GM19240 (cell line): Measurements from ENCODE around the gene CCDC78.

Experiments used
- DNase-seq: peaks from one replicate; pipeline ENCODE4 v3.0.0; 2011; ENCODE audit warnings: low spot score; ENCODE audit not compliant: insufficient read length

The CCDC78 gene

GRCh38 chr16:711548-712320 lies 14.5 kb downstream of the CCDC78 start:
- DNase-seq = peak; percentile 99

- DNase-seq = no peak
These were observed 15.2 kb downstream of the CCDC78 start for GRCh38 chr16:711084-711483.

DNA sequence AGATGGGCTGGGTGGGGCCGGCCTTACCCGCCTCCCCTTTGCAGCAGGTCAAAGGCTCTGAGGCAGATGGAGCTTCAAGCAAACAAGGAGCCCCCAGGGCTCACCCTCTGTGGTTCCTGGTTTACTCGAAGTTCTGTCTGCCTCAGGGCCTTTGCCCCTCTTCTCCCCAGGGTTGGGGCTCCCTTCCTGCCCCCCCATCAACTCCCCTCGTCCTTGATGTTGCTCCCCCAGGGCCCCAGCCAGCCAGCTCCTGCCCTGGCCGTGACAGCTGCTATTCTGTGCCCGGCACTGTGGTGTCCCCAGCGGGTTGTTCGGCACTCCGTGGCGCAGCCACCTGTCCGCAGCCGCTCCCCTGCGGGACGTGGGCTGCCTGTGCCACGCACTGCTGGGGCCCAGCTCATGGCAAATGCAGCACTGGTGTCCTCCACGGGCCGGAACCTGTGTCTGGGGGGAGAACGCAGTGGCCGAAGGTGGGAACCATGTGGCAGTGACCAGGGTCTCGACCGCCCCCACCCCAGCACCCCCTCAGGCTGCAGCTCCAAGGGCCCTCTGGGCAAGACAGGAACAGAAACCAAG lies 15.7 kb downstream of the CCDC78 start:
- no peak for DNase-seq

DNA sequence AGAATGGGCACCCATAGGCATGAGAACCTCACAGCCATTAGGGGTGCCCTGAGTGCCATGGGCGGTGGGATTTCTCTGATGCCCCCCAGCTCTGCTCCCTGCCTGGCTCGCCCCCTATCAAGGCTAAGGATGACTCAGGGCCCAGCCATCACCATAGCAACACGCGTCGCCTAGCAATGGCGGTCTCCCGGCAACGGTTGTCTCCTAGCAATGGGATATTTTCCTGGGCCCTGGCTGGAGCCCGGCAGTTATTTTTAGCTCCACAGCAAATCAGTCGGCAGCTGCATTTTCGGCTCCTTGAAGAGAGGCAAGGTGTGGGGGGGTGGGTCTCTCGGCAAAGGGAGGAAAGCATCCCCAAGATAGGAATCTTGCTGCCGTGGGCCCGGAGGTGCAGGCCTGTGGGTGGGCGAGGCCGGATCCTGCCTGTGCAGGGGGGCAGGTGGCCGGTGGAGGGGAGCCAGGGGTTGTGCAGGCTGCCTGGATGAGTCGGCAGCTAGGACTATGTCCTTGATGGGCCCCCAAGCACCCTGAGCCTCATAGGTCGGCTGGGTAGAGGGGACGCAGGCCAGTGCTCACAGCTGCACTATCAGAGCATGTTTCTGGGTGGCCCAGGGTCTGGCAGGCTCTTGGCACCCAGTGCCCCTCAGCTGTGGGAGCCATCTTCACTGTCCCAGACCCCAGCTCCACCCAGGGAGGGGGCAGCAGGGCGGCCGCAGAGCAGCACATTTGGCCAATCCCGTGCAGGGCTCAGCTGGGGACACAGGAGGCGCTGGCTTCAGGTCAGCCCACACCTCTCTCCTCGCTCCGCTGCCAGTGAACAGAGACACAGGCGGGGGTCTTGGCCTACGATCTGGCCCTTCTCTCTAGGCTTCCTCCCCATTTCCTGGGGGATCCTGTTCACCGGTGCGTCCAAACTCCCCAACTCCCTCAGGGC lies 16.4 kb downstream of the CCDC78 start:
- DNase-seq = no peak

GRCh38 chr16:708959-709358 lies 17.3 kb downstream of the CCDC78 start:
- no peak for DNase-seq

GRCh38 chr16:708019-708418 lies 18.2 kb downstream of the CCDC78 start:
- no peak for DNase-seq

GRCh38 chr16:707062-707538 lies 19.1 kb downstream of the CCDC78 start:
- DNase-seq = no peak

DNA sequence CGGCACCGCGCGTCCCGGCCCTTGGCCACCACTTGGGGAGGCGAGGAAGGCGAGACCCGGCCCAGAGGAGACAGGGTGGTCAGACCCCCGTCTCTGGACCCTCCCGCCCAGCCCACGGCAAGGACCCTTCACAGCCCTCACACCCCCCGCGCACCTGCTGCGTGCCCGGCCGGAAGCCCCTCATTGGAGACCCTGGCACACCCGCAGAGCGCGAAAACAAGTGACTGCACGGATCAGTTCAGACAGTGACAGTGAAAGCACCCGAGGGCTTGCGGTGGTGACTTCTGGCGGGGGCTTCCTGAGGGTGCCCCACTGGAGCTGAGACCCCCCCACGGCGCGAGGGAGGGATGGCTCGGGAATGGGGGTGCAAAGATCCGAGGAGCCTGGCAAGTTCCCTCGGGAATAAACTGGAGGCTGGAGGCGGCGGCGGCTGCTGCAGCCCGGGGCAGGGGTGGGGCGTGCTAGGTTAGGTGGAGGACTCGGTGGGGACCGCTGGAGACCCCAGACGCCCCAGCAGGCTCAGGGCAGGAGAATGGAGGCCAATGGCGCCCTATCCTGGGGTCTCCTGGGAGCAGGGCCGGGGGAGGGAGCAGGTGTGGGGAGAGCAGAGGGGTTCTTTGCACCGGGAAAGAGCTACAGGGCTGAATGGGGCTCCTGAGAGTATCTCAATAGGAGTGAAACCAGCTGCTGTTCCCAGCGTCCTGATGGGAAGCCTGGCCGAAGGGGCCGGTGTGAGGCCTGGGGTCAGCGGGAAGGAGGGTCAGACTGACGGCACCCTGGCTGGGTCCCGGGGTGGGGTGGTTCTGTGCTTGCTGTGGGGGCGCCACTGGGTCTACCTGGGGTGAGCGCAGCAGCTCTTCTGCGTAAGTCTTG lies 19.8 kb downstream of the CCDC78 start:
- no peak for DNase-seq

DNA sequence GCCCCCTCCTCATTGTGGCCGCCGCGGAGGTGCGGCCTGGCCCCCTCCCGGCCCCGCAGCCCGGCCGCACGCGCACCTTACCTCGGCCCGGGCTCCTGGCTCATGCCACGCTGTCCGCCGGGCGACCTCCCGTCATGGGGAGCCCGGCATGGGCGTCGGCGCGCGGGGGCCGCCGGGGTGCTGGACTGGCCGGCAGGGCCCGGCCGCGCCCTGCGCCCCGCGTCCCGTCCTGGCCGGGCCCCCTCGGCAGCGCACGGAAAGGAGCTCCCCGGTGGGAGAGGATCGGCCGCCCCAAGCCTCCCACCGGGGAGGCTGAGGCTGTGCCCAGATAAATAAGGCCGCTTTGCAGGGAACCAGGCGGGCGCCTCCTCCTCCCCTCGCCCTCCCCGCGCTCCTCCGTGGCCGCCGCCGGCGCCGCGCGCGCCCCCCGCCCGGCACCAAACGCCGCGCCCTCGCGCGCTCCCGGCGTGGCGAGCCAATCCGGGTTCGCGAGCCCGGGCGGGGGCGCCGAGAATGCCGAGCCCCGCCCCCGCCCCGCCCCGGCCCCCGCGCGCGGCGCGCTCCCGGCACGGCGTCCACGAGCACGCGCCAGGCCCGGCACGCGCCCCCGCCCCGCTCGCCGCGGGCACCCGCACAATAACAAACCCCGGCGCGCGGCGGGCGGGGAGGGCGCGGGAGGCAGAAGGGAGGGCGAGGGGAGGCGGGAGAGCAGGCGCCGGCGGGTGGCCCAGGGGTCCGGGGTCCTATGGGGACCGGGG lies 20.6 kb downstream of the CCDC78 start, which contains the start of gene FBXL16:
FBXL16 (minus strand) TSS at position 371 of the 758 bp plus-strand sequence. CDS start 8,396 bp downstream, outside the sequence.
- DNase-seq = no peak

- no peak for DNase-seq
These were observed 21.5 kb downstream of the CCDC78 start for GRCh38 chr16:704552-705380.

GRCh38 chr16:704047-704446 lies 22.2 kb downstream of the CCDC78 start:
- DNase-seq = no peak

DNA sequence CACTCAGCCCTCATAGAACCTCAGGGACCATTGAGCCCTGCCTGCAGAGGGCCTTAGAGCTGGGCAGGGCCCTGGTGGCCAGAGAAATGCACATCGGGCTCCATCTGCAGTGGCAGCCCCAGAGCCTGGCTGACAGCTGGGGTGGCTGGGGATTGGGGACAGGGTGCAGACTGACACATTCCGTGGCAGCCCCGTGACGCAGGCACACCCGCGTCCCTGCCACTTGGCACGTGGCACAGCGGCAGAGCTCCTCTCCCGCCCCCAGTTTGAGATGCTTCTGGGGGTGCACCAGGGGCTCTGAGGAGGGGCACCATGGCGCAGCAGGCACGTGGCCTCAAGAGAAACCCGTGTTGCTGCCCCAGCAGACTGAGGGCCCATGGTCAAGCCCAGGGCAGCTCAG lies 22.8 kb downstream of the CCDC78 start:
- no peak for DNase-seq

DNA sequence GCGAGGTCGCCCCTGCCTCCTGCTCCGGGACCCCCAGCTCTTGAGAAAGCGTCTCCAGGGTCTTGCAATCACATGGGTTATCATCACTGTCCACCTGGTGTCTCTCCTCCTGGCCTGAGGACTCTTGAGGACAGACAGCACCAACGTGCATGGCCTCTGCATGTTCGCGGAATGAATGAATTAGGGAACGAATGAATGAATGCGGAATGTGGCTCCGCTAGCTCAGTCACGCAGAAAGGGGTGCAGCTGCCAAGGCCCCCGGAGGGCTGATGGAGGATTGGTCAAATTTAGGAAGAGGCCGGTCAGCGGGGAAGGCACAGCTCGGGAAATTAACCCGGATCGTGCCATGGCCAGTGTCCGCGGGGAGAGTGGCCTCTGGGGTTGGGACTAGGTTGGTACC lies 23.9 kb downstream of the CCDC78 start:
- DNase-seq = no peak

GRCh38 chr16:700684-701584 lies 25.3 kb downstream of the CCDC78 start:
- no peak for DNase-seq

GRCh38 chr16:698911-699671 lies 27.2 kb downstream of the CCDC78 start:
- DNase-seq = no peak

GRCh38 chr16:695355-696089 lies 30.7 kb downstream of the CCDC78 start:
- DNase-seq = no peak

GRCh38 chr16:694863-695354 lies 31.3 kb downstream of the CCDC78 start:
- DNase-seq = no peak
